Measurements from ENCODE around the gene DR1.

The DR1 gene

DNA sequence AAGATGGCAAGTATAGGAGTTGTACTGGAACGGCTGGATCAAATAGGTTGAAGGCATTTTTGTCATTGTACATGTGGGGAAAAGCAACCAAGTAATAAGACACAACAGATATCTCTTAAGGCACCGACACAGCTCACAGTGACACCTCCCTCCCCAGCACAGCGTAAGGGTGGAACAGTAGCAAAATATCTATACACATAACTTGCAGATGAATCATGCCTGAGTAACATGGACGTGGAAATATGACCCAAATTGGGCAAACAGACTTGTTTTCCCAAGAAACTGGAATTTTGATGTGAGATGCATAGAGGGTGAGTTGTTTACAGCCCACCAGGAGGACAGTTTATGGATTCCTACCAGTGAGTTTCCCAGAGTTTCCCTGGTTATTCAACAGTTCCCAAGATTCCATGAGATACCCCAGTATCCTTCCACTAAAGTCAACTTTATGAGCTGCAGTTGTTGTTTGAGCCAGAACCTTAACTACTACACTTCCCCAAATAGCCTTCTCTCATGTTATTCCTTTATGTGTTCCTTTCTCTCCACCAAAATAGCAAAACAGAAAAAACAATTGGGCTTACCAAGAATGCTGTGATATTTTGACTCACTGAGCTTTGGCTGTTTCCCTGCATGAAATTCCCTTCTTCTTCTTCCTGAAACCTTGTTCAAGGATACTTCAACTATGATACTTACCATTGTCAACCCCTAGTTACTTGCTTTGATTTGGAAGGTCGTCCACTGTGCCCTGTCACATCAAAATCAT lies 7.1 kb upstream of the DR1 start:
- Histone ChIP-seq H3K27me3 (ENCODE audit: control insufficient read depth, insufficient read depth, low read length) (no peaks in the 10 kb centered on the region), H3K27ac (no peak overlapping the region), H3K4me3 (ENCODE audit: low read depth, low read length) (no peak overlapping the region), H3K79me2 (no peaks in the 10 kb centered on the region), H3K9me3 (ENCODE audit: control insufficient read depth, low read length) (no peaks in the 10 kb centered on the region), H3K9ac (no peak overlapping the region), H3K4me2 (ENCODE audit: low read length) (no peak overlapping the region), H2AFZ (no peak overlapping the region), H3K4me1 (no peaks in the 10 kb centered on the region), H3K36me3 (ENCODE audit: control insufficient read depth, insufficient read depth, low read length) (no peaks in the 10 kb centered on the region)
- TF ChIP-seq, protein P1, sequence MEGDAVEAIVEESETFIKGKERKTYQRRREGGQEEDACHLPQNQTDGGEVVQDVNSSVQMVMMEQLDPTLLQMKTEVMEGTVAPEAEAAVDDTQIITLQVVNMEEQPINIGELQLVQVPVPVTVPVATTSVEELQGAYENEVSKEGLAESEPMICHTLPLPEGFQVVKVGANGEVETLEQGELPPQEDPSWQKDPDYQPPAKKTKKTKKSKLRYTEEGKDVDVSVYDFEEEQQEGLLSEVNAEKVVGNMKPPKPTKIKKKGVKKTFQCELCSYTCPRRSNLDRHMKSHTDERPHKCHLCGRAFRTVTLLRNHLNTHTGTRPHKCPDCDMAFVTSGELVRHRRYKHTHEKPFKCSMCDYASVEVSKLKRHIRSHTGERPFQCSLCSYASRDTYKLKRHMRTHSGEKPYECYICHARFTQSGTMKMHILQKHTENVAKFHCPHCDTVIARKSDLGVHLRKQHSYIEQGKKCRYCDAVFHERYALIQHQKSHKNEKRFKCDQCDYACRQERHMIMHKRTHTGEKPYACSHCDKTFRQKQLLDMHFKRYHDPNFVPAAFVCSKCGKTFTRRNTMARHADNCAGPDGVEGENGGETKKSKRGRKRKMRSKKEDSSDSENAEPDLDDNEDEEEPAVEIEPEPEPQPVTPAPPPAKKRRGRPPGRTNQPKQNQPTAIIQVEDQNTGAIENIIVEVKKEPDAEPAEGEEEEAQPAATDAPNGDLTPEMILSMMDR (IDR thresholded peaks at IDR 0.05) = no peak

DNA sequence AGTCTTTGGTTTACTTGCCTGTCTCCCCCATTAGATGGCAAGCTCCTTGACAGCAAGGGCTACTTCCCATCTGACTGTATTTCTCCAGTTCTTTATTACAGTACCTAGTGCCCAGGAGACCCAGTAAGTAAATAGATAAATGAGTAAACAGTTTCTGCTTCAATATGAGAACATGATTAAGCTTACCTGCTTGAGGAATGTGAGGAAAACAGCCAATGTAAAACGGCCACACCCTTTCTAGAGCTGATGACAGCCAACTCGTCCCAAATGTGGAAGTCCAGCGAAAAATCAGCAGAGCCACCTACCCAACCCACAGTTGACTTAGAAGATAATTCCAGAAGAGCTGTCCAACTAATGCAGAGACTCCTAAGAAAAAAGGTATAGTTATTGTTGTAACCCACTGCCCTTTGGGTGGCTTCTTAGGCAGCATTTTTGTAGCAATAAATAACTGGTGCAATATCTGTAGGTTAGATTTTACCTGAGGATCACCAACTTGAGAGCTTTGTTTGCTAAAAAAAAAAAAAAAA lies 6.5 kb upstream of the DR1 start:
- TF ChIP-seq, protein P1 (IDR thresholded peaks at IDR 0.05) = no peak
- no peak overlapping the region for H2AFZ ChIP-seq
- H3K27ac ChIP-seq = no peak overlapping the region

DNA sequence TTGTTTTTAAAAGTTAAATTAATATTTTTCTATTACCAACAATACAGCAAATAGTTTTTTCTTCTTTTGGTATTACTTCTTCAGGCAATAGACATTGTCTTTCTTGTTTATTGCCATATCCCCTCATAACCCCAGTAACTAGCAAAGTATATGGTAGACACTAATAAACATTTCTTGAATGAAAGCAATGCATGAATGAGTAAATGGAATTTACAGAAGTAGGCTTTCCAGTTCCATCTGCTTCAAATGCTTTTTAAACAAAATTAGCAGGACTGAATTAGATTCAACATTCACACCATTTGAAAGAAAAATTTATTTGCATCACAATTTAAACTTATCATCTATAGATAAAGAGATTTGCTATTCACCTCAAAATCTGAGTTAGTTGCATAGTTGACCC lies 5.6 kb upstream of the DR1 start:
- H3K79me2 ChIP-seq = no peaks in the 10 kb centered on the region
- no peaks in the 10 kb centered on the region for H3K36me3 ChIP-seq (ENCODE audit: control insufficient read depth, insufficient read depth, low read length)
- no peaks in the 10 kb centered on the region for H3K9me3 ChIP-seq (ENCODE audit: control insufficient read depth, low read length)
- H2AFZ ChIP-seq = no peak overlapping the region
- no peak overlapping the region for H3K4me3 ChIP-seq (ENCODE audit: low read depth, low read length)
- no peak overlapping the region for H3K4me2 ChIP-seq (ENCODE audit: low read length)
- TF ChIP-seq, protein P1 (IDR thresholded peaks at IDR 0.05) = no peak
- no peaks in the 10 kb centered on the region for H3K4me1 ChIP-seq
- H3K9ac ChIP-seq = no peak overlapping the region
- no peaks in the 10 kb centered on the region for H3K27me3 ChIP-seq (ENCODE audit: control insufficient read depth, insufficient read depth, low read length)
- no peak overlapping the region for H3K27ac ChIP-seq

More for the DNA sequence above, 6.5 kb upstream of the DR1 start:
- Histone ChIP-seq H3K9me3 (ENCODE audit: control insufficient read depth, low read length) (no peaks in the 10 kb centered on the region), H3K4me1 (no peaks in the 10 kb centered on the region), H3K79me2 (no peaks in the 10 kb centered on the region), H3K4me3 (ENCODE audit: low read depth, low read length) (no peak overlapping the region), H3K9ac (no peak overlapping the region), H3K27me3 (ENCODE audit: control insufficient read depth, insufficient read depth, low read length) (no peaks in the 10 kb centered on the region), H3K36me3 (ENCODE audit: control insufficient read depth, insufficient read depth, low read length) (no peaks in the 10 kb centered on the region), H3K4me2 (ENCODE audit: low read length) (no peak overlapping the region)

DNA sequence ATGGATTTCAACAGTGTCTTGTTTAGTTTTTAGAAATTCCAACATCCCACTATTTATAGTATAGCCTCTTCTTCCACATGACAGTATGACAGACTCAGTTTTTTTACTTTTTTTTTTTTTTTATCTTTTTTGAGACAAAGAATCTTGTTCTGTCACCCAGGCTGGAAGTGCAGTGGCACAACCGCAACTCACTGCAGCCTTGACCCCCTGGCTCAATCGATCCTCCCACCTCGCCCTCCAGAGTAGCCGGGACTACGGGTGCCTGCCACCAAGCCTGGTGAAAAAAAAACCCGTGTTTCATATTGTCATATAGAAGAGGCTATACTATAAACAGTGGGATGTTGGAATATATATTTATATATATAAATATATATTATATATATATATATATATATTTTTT lies 1.2 kb upstream of the DR1 start:
- no peaks in the 10 kb centered on the region for H3K9me3 ChIP-seq (ENCODE audit: control insufficient read depth, low read length)

More for the DNA sequence above, 1.2 kb upstream of the DR1 start:
- Histone ChIP-seq H3K79me2 (peaks cover 22% of the 10 kb centered on the region), H3K4me2 (ENCODE audit: low read length) (no peak overlapping the region), H3K27me3 (ENCODE audit: control insufficient read depth, insufficient read depth, low read length) (no peaks in the 10 kb centered on the region), H2AFZ (no peak overlapping the region), H3K9ac (no peak overlapping the region), H3K36me3 (ENCODE audit: control insufficient read depth, insufficient read depth, low read length) (no peaks in the 10 kb centered on the region), H3K4me3 (ENCODE audit: low read depth, low read length) (no peak overlapping the region), H3K27ac (no peak overlapping the region), H3K4me1 (no peaks in the 10 kb centered on the region)
- TF ChIP-seq, protein P1 (IDR thresholded peaks at IDR 0.05) = no peak
